ENCODE data around the gene TENT4A. TPM values are rescaled to one million over a fixed set of nuclear protein-coding genes. Genes with fewer than 3 reads are reported as not detected.

The TENT4A gene
- total RNA-seq, 3 donors from 2014 or later (not counting 1 experiment from before 2014, with no cell fraction given), result 36.0 to 65.6 (median 44.9) TPM

DNA sequence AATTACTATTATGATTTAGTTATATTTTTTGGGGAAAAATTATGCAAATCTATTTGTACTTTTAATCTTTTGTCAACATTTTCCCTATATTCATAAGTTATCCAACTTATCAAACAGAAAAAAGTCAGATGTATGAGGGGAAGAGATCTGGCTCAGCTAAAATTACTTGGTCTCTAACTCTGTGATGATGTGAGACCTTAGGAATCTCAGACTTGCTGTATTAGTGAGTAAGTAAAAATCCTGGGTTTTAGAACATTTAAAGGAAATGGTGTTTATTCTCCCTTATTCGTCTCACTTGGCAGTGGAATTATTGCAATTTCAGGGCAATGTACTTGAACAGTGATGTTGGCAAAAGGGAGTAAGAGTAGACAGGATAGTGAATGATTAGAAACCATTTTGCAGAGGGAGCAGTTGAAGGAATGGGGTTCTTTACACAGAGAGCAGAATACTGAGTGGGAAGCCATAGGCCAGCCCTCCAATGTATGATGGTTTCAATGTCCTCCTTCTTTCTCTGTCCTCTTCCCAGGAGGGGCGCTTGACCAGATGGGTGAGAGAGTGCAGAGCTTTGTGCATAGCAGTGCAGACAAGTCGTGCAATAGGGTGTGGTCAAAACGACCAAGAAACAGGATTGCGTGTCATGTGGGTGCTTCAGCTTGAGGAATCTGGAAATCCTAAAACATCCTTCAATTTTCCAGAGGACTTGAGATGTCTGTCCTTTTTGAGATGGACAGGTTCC is 91.7 kb downstream of the TENT4A start:
- TF ChIP-seq, protein P1, sequence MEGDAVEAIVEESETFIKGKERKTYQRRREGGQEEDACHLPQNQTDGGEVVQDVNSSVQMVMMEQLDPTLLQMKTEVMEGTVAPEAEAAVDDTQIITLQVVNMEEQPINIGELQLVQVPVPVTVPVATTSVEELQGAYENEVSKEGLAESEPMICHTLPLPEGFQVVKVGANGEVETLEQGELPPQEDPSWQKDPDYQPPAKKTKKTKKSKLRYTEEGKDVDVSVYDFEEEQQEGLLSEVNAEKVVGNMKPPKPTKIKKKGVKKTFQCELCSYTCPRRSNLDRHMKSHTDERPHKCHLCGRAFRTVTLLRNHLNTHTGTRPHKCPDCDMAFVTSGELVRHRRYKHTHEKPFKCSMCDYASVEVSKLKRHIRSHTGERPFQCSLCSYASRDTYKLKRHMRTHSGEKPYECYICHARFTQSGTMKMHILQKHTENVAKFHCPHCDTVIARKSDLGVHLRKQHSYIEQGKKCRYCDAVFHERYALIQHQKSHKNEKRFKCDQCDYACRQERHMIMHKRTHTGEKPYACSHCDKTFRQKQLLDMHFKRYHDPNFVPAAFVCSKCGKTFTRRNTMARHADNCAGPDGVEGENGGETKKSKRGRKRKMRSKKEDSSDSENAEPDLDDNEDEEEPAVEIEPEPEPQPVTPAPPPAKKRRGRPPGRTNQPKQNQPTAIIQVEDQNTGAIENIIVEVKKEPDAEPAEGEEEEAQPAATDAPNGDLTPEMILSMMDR (IDR thresholded peaks at IDR 0.05), result no peak
- no peaks in the 10 kb centered on the region for H3K4me1 ChIP-seq (ENCODE audit: control insufficient read depth, insufficient read depth, low read length)
- no peak overlapping the region for H3K4me3 ChIP-seq (ENCODE audit: low read length)
- Mint-ChIP-seq H3K4me1 (no peaks in the 10 kb centered on the region), H3K9me3 (peaks cover 3 to 7% of the 10 kb centered on the region in 2 donors), H3K4me3 (no peak overlapping the region), H3K27me3 (ENCODE audit: low read depth in 2 of 2) (peaks cover 8 to 23% of the 10 kb centered on the region in 2 donors), H3K36me3 (no peaks in the 10 kb centered on the region), H3K27ac (no peak overlapping the region)
- no peak for DNase-seq
- no peak for ATAC-seq
- H3K27ac ChIP-seq (ENCODE audit: low read length), result no peak overlapping the region
- no peaks in the 10 kb centered on the region for H3K9me3 ChIP-seq (ENCODE audit: control insufficient read depth, insufficient read depth, low read length)
- no peaks in the 10 kb centered on the region for H3K27me3 ChIP-seq (ENCODE audit: control insufficient read depth, insufficient read depth, low read length)
- WGBS (ENCODE audit: insufficient coverage), result 73% methylated on average over 5 of the region's 5 CpGs
- intact Hi-C loops (cut with micrococcal nuclease), result no loop called here
- H3K36me3 ChIP-seq (ENCODE audit: control insufficient read depth, insufficient read depth, low read length), result no peaks in the 10 kb centered on the region

DNA sequence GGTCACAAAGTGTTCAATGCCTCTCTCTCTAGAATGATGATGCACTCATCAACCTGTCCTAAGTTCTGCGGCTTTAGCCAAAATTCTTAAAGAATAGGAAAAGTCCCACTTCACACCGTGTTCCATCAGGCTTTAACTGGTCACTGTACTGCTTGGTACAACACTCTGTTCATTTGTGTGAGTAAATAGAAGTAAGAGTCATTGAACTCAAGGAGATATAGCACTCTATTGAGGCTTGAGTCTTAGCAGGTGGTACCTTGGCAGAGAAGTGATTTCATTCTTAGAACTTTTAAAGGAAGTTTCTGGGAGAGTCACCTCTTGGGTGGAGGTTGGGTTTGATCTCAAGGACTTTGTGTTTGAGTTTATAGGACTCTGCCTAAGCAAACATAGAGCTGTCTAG is 92.6 kb downstream of the TENT4A start:
- Histone ChIP-seq H3K4me1 (ENCODE audit: control insufficient read depth, insufficient read depth, low read length) (no peaks in the 10 kb centered on the region), H3K4me3 (ENCODE audit: low read length) (no peak overlapping the region), H3K27me3 (ENCODE audit: control insufficient read depth, insufficient read depth, low read length) (no peaks in the 10 kb centered on the region), H3K36me3 (ENCODE audit: control insufficient read depth, insufficient read depth, low read length) (no peaks in the 10 kb centered on the region), H3K9me3 (ENCODE audit: control insufficient read depth, insufficient read depth, low read length) (no peaks in the 10 kb centered on the region), H3K27ac (ENCODE audit: low read length) (no peak overlapping the region)
- intact Hi-C loops (cut with micrococcal nuclease), result no loop called here
- ATAC-seq (no peak), DNase-seq (no peak)
- Mint-ChIP-seq H3K27ac (no peak overlapping the region), H3K4me1 (no peaks in the 10 kb centered on the region), H3K36me3 (no peaks in the 10 kb centered on the region), H3K4me3 (no peak overlapping the region), H3K27me3 (ENCODE audit: low read depth in 2 of 2) (peaks cover 8 to 23% of the 10 kb centered on the region in 2 donors), H3K9me3 (peaks cover 3 to 7% of the 10 kb centered on the region in 2 donors)
- 100% methylated on average over 2 of the region's 2 CpGs for WGBS (ENCODE audit: insufficient coverage)
- TF ChIP-seq, protein P1 (IDR thresholded peaks at IDR 0.05), result no peak

Other genes with a start within 250 kb of the TENT4A start
- 10 to 100 TPM; 61.3 to 87.4 (median 81.4) TPM for gene NSUN2, start 80.4 kb upstream of the TENT4A start, total RNA-seq
- gene SRD5A1, start 80.0 kb upstream of the TENT4A start, total RNA-seq, result 10 to 100 TPM in 1 of 3 donors, 1 to 10 TPM in 2; 6.5 to 11.0 (median 7.8) TPM